Colonic mucosa (tissue), 4 donors: ENCODE results near the gene AGBL1. TPM values are rescaled to one million over a fixed set of nuclear protein-coding genes. Genes with fewer than 3 reads are reported as not detected.

ENCODE experiments used
- DNase-seq: peaks from one replicate; pipeline ENCODE4 v3.0.0-alpha.2; 2020
- H3K27ac ChIP-seq: fragments of 200-600 bp; one replicate; pipeline ENCODE4 v1.8.0; 2021
- H3K27me3 ChIP-seq: fragments of 200-600 bp; one replicate; pipeline ENCODE4 v1.8.0; 2021
- H3K36me3 ChIP-seq: fragments of 200-600 bp; one replicate; pipeline ENCODE4 v1.8.0; 2021
- H3K4me1 ChIP-seq: fragments of 200-600 bp; one replicate; pipeline ENCODE4 v1.8.0; 2021; ENCODE audit warnings: mild to moderate bottlenecking
- H3K4me3 ChIP-seq: fragments of 200-600 bp; one replicate; pipeline ENCODE4 v1.8.0; 2021
- H3K9ac ChIP-seq, 2 donors: one replicate each; pipeline ENCODE4 v1.7.0; 2013; ENCODE audit warnings: control low read depth in 2 of 2, low read depth in 2 of 2, low read length in 2 of 2
- H3K9me3 ChIP-seq: fragments of 200-600 bp; one replicate; pipeline ENCODE4 v1.8.0; 2021
- CTCF ChIP-seq: fragments of 200-600 bp; IDR thresholded peaks from one replicate; pipeline ENCODE4 v1.8.0; 2022; ENCODE audit warnings: antibody characterized with exemption, mild to moderate bottlenecking
- intact Hi-C: fragments of 100-400 bp; cut with DNase I; formaldehyde crosslinking; loops from one replicate; pipeline ENCODE4 v1.14.1; 2022
- total RNA-seq, 2 donors: library from RNA; stranded (reverse); fragmentation: NEBNext Ultra II Directional in 1 of 2; extraction: Animal tissue kit (Norgen Biotek cat#: 25700) in 1 of 2; gene quantifications; one replicate each; pipeline ENCODE4 v1.2.1, GENCODE V29; 2021
- donor health status: healthy.
- donor health status: DM: no; HTN: no; CAD: no.
- donor health status: DM: no; HTN: no; CAD: no.

The AGBL1 gene
- total RNA-seq, 2 donors from 2014 or later = 0.10 to 0.24 TPM

DNA sequence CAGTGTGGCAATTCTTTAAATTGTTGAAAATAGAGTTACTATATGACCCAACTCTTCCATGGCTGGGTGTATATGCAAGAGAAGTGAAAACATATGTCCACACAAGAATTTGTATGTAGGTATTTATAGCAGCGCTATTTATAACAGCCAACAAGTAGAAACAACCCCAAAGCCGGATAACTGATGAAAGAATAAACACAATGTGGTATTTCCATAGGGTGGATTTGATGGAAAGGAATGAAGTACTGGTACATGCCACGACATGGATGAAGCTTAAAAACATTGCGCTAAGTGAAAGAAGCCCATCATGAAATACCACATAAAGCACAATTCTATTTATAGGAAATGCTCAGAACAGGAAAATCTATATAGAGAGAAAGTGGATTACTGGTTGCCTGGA is 554.5 kb downstream of the AGBL1 start:
- no peaks in the 10 kb centered on the region for H3K4me1 ChIP-seq

DNA sequence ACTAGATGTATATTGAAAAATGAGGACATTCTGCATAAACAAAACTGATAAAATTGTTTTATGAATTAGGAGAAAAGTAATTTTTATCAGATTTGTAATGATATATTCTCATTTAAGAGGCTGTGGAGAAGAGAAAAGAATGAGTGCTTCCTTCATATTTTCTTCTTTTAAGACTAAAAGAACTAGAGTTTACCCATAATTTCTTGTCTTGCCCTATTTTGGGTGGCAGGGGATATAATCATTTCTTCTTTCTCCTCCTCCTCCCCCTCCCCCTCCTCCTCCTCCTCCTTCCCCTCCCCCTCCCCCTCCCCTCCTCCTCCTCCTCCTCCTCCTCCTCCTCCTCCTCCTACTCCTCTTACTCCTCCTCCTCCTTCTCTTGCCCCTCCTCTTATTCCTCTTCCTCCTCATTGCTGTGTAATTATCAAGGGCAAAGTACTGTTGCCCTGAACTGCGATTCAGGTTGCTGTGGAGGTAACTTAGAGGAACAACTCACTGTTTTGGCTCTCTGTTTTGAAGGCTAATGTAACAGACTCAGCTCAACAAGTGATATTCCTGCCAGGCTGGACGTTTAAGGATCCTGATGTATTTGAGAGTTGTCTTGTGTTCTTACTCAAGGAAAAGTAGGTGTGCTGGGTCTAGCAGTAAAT is 555.4 kb downstream of the AGBL1 start:
- Histone ChIP-seq H3K27me3 (no peaks in the 10 kb centered on the region), H3K27ac (no peak overlapping the region), H3K9me3 (no peaks in the 10 kb centered on the region), H3K4me3 (no peak overlapping the region), H3K36me3 (no peaks in the 10 kb centered on the region), H3K9ac (no peak overlapping the region), H3K4me1 (no peaks in the 10 kb centered on the region)
- DNase-seq = no peak
- intact Hi-C loops = no loop called here
- no peak for TF ChIP-seq CTCF

More for the DNA sequence above, 554.5 kb downstream of the AGBL1 start:
- no peaks in the 10 kb centered on the region for H3K36me3 ChIP-seq
- intact Hi-C loops = no loop called here
- H3K27ac ChIP-seq = no peak overlapping the region
- no peaks in the 10 kb centered on the region for H3K9me3 ChIP-seq
- no peak overlapping the region for H3K9ac ChIP-seq
- H3K4me3 ChIP-seq = no peak overlapping the region
- DNase-seq = no peak
- H3K27me3 ChIP-seq = no peaks in the 10 kb centered on the region
- no peak for TF ChIP-seq CTCF

- TF ChIP-seq CTCF = no peak
- Histone ChIP-seq H3K27me3 (no peaks in the 10 kb centered on the region), H3K27ac (no peak overlapping the region), H3K4me3 (no peak overlapping the region), H3K9ac (no peak overlapping the region), H3K36me3 (no peaks in the 10 kb centered on the region), H3K4me1 (no peaks in the 10 kb centered on the region), H3K9me3 (no peaks in the 10 kb centered on the region)
- no peak for DNase-seq
- intact Hi-C loops = no loop called here
These were observed 564.7 kb downstream of the AGBL1 start for GRCh38 chr15:86644339-86644738.

DNA sequence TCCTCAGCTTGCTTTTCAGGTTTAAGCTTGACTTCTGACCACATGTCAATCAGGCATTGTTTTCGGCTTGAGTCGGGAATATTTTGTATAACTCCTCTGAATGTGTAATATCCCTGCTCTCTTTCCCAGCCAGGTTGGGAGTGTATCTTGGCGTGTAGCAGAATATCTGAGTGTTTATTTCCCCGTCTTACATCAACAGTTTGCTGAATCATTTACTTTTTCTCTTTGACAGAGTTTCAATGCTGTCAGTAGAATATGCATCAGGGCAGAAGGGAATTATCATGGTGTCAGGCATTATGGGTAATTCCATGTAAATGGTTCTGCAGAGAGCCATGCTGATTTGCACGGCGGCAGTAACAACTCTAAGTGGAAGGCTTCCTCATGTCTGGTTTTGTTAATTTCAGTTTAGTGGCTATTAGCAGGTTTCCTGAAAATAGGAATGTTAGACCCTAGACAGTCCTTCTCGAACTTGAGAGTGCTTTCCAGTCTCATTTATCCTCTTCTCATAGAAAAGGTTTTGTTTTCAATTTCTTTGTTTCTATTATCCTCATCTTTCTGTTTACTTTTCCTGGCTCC is 566.3 kb downstream of the AGBL1 start:
- no peak overlapping the region for H3K27ac ChIP-seq
- H3K4me1 ChIP-seq = no peaks in the 10 kb centered on the region
- H3K27me3 ChIP-seq = no peaks in the 10 kb centered on the region
- H3K4me3 ChIP-seq = no peak overlapping the region
- no peaks in the 10 kb centered on the region for H3K9me3 ChIP-seq
- H3K9ac ChIP-seq = no peak overlapping the region
- no peak for DNase-seq
- no peaks in the 10 kb centered on the region for H3K36me3 ChIP-seq
- no peak for TF ChIP-seq CTCF
- intact Hi-C loops = no loop called here

DNA sequence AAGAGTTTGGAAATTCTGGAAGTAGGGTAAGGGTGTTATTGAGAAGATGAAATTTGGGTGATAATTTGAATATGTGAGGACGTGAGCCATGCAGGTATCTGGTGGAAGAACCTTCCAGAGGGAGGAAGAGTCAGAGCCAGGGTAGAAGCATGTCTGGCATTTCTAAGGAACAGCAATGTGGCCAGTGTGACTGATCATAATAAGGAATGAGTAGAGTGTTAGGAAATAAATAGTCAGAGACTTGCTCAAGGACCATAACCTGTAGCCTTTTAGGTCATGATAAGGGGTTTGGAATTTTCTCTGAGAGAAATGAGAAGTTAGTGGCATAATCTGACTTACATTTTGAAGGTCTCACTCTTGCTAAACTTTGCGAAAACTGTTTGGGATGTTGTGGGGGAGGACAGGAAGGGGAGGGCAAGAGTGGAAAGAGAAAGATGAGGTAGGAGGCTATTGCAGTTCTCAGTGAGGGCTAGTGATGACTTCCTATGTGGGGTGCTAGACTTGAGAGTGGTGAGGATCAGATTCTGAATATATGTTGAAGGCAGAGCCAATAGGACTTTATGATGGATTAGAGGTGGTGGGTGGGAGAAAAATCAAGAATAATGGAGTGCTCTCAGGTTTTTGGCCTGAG is 568.3 kb downstream of the AGBL1 start:
- Histone ChIP-seq H3K36me3 (no peaks in the 10 kb centered on the region), H3K4me3 (no peak overlapping the region), H3K27me3 (no peaks in the 10 kb centered on the region), H3K9ac (no peak overlapping the region), H3K27ac (no peak overlapping the region), H3K9me3 (no peaks in the 10 kb centered on the region), H3K4me1 (no peaks in the 10 kb centered on the region)
- no peak for TF ChIP-seq CTCF
- intact Hi-C loops = no loop called here
- DNase-seq = no peak
